Keratinocyte (primary cell): ENCODE measurements around the gene AMZ1. TPM values are rescaled to one million over a fixed set of nuclear protein-coding genes. Genes with fewer than 3 reads are reported as not detected.

ENCODE experiments used
- DNase-seq: peaks from one replicate; pipeline ENCODE4 v3.0.0-alpha.2; 2011; ENCODE audit warnings: low read depth, missing footprints, low spot score
- FAIRE-seq: peaks from 2 replicates; lab custom pipeline; 2011; peaks lifted over from hg19 to GRCh38; lab: Jason Lieb, UNC
- H2AFZ ChIP-seq: 2 replicates; pipeline ENCODE4 v1.6.0; 2012; ENCODE audit warnings: low read length, control low read depth, inconsistent platforms; ENCODE audit not compliant: control insufficient read depth
- H3K27ac ChIP-seq: 2 replicates; pipeline ENCODE4 v1.5.1; 2011; ENCODE audit warnings: low read length; ENCODE audit not compliant: control insufficient read depth, insufficient read depth
- H3K27me3 ChIP-seq: 3 replicates; pipeline ENCODE4 v1.6.0; 2011; ENCODE audit warnings: low read length; ENCODE audit not compliant: control insufficient read depth, insufficient read depth; ENCODE audit errors: extremely low read depth
- H3K36me3 ChIP-seq, 2 experiments: 2 replicates in 1 of 2; 3 replicates in 1 of 2; pipeline ENCODE4 v1.5.1; 2011; ENCODE audit warnings: low read length in 2 of 2, mild to moderate bottlenecking in 1 of 2; ENCODE audit not compliant: control insufficient read depth in 2 of 2, insufficient read depth in 2 of 2; ENCODE audit errors: extremely low read depth in 1 of 2
- H3K4me1 ChIP-seq: 3 replicates; pipeline ENCODE4 v1.5.1; 2011; ENCODE audit warnings: low read length; ENCODE audit not compliant: control insufficient read depth, insufficient read depth; ENCODE audit errors: extremely low read depth
- H3K4me2 ChIP-seq: 3 replicates; pipeline ENCODE4 v1.6.0; 2011; ENCODE audit warnings: low read depth, low read length; ENCODE audit not compliant: control insufficient read depth, insufficient read depth; ENCODE audit errors: extremely low read depth
- H3K4me3 ChIP-seq, 3 experiments: fragments of 200-600 bp in 1 of 3; sonication (generic) in 1 of 3; 2 replicates in 2 of 3; 3 replicates in 1 of 3; pipeline ENCODE4 v1.5.1; 2011 to 2016; ENCODE audit warnings: low read length in 3 of 3, mild to moderate bottlenecking in 3 of 3, control low read depth in 2 of 3, inconsistent platforms in 1 of 3, low read depth in 1 of 3, mixed read lengths in 1 of 3, mixed run types in 1 of 3, moderate library complexity in 1 of 3; ENCODE audit not compliant: control insufficient read depth in 2 of 3, insufficient read depth in 2 of 3; ENCODE audit errors: extremely low read depth in 1 of 3
- H3K79me2 ChIP-seq: 2 replicates; pipeline ENCODE4 v1.6.0; 2012; ENCODE audit warnings: low read length; ENCODE audit not compliant: control insufficient read depth, insufficient read depth
- H3K9ac ChIP-seq: 3 replicates; pipeline ENCODE4 v1.6.0; 2011; ENCODE audit warnings: low read length; ENCODE audit not compliant: control insufficient read depth, insufficient read depth; ENCODE audit errors: extremely low read depth
- H3K9me1 ChIP-seq: 3 replicates; pipeline ENCODE4 v1.6.0; 2011; ENCODE audit warnings: low read length; ENCODE audit not compliant: control insufficient read depth, insufficient read depth; ENCODE audit errors: extremely low read depth
- H3K9me3 ChIP-seq: 2 replicates; pipeline ENCODE4 v1.5.1; 2012; ENCODE audit warnings: low read depth, low read length; ENCODE audit not compliant: control insufficient read depth
- H4K20me1 ChIP-seq: 3 replicates; pipeline ENCODE4 v1.6.0; 2011; ENCODE audit warnings: low read length; ENCODE audit not compliant: control insufficient read depth, insufficient read depth; ENCODE audit errors: extremely low read depth
- CTCF ChIP-seq, 3 experiments: IDR thresholded peaks in 1 of 3; conservative IDR thresholded peaks in 1 of 3; optimal IDR thresholded peaks in 1 of 3; 2 replicates in 2 of 3; 3 replicates in 1 of 3; pipeline versions ENCODE3 to v1.5.1; 2011; ENCODE audit warnings: low read length in 3 of 3, mild to moderate bottlenecking in 3 of 3, moderate library complexity in 2 of 3, control low read depth in 1 of 3, inconsistent platforms in 1 of 3; ENCODE audit not compliant: insufficient read depth in 2 of 3; ENCODE audit errors: extremely low read depth in 1 of 3
- EZH2 ChIP-seq: IDR thresholded peaks from one replicate; pipeline ENCODE4 v1.6.1; 2012; ENCODE audit warnings: inconsistent platforms, mild to moderate bottlenecking, low read length, moderate library complexity
- dilution Hi-C: fragments of 300-500 bp; cut with MboI; formaldehyde crosslinking; loops from one replicate; pipeline ENCODE4 v1.7.0; 2020; ENCODE audit warnings: low sequenced_read_pairs; ENCODE audit not compliant: extremely low pct_ligation_motif_present
- polyA plus RNA-seq, 5 experiments: library from polyadenylated mRNA; depleted of rRNA in 3 of 5; stranded (reverse) in 3 of 5; stranded (forward) in 1 of 5; unstranded in 1 of 5; fragments of >200 nt; gene quantifications; 1 replicate in 1 of 5; 2 replicates in 3 of 5; 3 replicates in 1 of 5; pipeline versions ENCODE4 v1.2.1 to v1.2.3, GENCODE V29; 2011 to 2012; ENCODE audit warnings: missing spikeins in 2 of 5, low read depth in 1 of 5, low replicate concordance in 1 of 5

AMZ1 gene
- polyA plus RNA-seq, 1 donor (not counting 4 experiments of a cell fraction or from before 2014, with no cell fraction given) = 0.04 TPM

GRCh38 chr7:2680792-2681490 lies 7.1 kb upstream of the AMZ1 start:
- H2AFZ ChIP-seq = no peak overlapping the region
- H3K9me1 ChIP-seq = no peaks in the 10 kb centered on the region
- H3K4me2 ChIP-seq = no peak overlapping the region
- H3K79me2 ChIP-seq = no peaks in the 10 kb centered on the region
- dilution Hi-C loops = no loop called here
- peaks cover 22% of the 10 kb centered on the region for H3K27me3 ChIP-seq
- no peak overlapping the region for H3K9ac ChIP-seq
- H3K9me3 ChIP-seq = no peaks in the 10 kb centered on the region
- DNase-seq (peak; percentile 13), FAIRE-seq (peak; percentile 64)
- no peak overlapping the region for H3K4me3 ChIP-seq
- no peak overlapping the region for H3K27ac ChIP-seq
- TF ChIP-seq CTCF (optimal IDR thresholded peaks at IDR 0.05 in 1 of 3, IDR thresholded peaks at IDR 0.05 in 1 of 3, conservative IDR thresholded peaks at IDR 0.05 in 1 of 3; ENCODE audit: extremely low read depth in 1 of 3, insufficient read depth in 2 of 3, low read length in 3 of 3) (peak; percentile 62 to 93 (median 82)), EZH2 (no peak)
- H3K4me1 ChIP-seq = no peaks in the 10 kb centered on the region
- no peaks in the 10 kb centered on the region for H3K36me3 ChIP-seq
- peaks cover 2% of the 10 kb centered on the region for H4K20me1 ChIP-seq

- Histone ChIP-seq H3K79me2 (no peaks in the 10 kb centered on the region), H3K9ac (no peak overlapping the region), H3K9me3 (no peaks in the 10 kb centered on the region), H3K4me2 (no peak overlapping the region), H3K36me3 (no peaks in the 10 kb centered on the region), H3K9me1 (no peaks in the 10 kb centered on the region), H3K27me3 (peaks cover 29% of the 10 kb centered on the region), H3K27ac (no peak overlapping the region), H2AFZ (no peak overlapping the region), H3K4me1 (no peaks in the 10 kb centered on the region), H3K4me3 (no peak overlapping the region), H4K20me1 (peaks cover 2% of the 10 kb centered on the region)
- dilution Hi-C loops = no loop called here
- DNase-seq (no peak), FAIRE-seq (no peak)
- TF ChIP-seq CTCF (optimal IDR thresholded peaks at IDR 0.05 in 1 of 3, IDR thresholded peaks at IDR 0.05 in 1 of 3, conservative IDR thresholded peaks at IDR 0.05 in 1 of 3; ENCODE audit: extremely low read depth in 1 of 3, insufficient read depth in 2 of 3, low read length in 3 of 3) (no peak), EZH2 (no peak)
Observed at GRCh38 chr7:2681929-2682799, 5.8 kb upstream of the AMZ1 start.
